Choroid plexus epithelial cell (primary cell): ENCODE data around the gene MINK1.
A peak's percentile ranks its signal among the peaks of the same experiment; 100 is the strongest.
"Not testable (repeated sequence)": the region's sequence is repeated elsewhere in the genome, so short reads cannot be mapped to it uniquely, and the experiment has no call there.

Experiments used
- DNase-seq: peaks from one replicate; pipeline ENCODE4 v3.0.0-alpha.2; 2010; ENCODE audit warnings: low read depth
- H3K4me3 ChIP-seq: 2 replicates; pipeline ENCODE4 v1.5.1; 2011; ENCODE audit warnings: low read depth, mild to moderate bottlenecking, control low read depth, low read length, moderate library complexity
- CTCF ChIP-seq: conservative IDR thresholded peaks from 2 replicates; pipeline ENCODE4 v1.5.1; 2011; ENCODE audit warnings: low read depth, mild to moderate bottlenecking, control low read depth, inconsistent platforms, low read length, moderate library complexity

MINK1 gene

GRCh38 chr17:4900231-4901107, 67.3 kb downstream of the MINK1 start:
- peak overlapping the region; percentile 56 for H3K4me3 ChIP-seq
- no peak for TF ChIP-seq CTCF
- DNase-seq: no peak

- no peak for DNase-seq
- TF ChIP-seq CTCF: no peak
- peak overlapping the region; percentile 20 for H3K4me3 ChIP-seq
Measured at GRCh38 chr17:4901108-4901647, 68.0 kb downstream of the MINK1 start.

GRCh38 chr17:4901648-4902344, 68.7 kb downstream of the MINK1 start:
- no peak for TF ChIP-seq CTCF
- H3K4me3 ChIP-seq: no peak overlapping the region
- DNase-seq: no peak

- no peak for DNase-seq
- no peak for TF ChIP-seq CTCF
- H3K4me3 ChIP-seq: no peak overlapping the region
Measured at GRCh38 chr17:4902540-4902939, 69.4 kb downstream of the MINK1 start.

- peak; percentile 81 for TF ChIP-seq CTCF
- H3K4me3 ChIP-seq: no peak within 1 kb of the TSS
- DNase-seq: peak; percentile 90
Measured at GRCh38 chr17:4903051-4903818, 70.1 kb downstream of the MINK1 start, which contains the start of gene CHRNE. Gene CHRNE (minus strand): TSS chr17:4903098. CDS start chr17:4903063, 35 bp downstream.

- H3K4me3 ChIP-seq: not testable (repeated sequence)
Measured at GRCh38 chr17:4906642-4907041, 73.5 kb downstream of the MINK1 start.

GRCh38 chr17:4908301-4908700, 75.2 kb downstream of the MINK1 start:
- no peak overlapping the region for H3K4me3 ChIP-seq
- TF ChIP-seq CTCF: no peak
- DNase-seq: peak; percentile 31

More at GRCh38 chr17:4906642-4907041, 73.5 kb downstream of the MINK1 start:
- not testable (repeated sequence) for DNase-seq
